HEK293 (cell line): Measurements from ENCODE around the gene IFNA7.

ENCODE experiments used
- CTCF ChIA-PET: fragments of 350-600 bp; formaldehyde crosslinking; extraction: SDS; loops from one replicate; lab custom pipeline; 2021; ENCODE audit warnings: antibody characterized with exemption; lab: Yijun Ruan, JAX
- POLR2A ChIA-PET: fragments of 300-600 bp; formaldehyde crosslinking; extraction: SDS; loops from one replicate; lab custom pipeline; 2020; ENCODE audit warnings: antibody characterized with exemption, inconsistent platforms; lab: Yijun Ruan, JAX
- H3K27ac ChIP-seq: fragments of 200-500 bp; sonication (Bioruptor generic); 2 replicates; pipeline ENCODE4 v1.5.1; 2014; ENCODE audit warnings: low read depth, low read length, control low read depth, inconsistent platforms; ENCODE audit errors: extremely low read depth
- H3K36me3 ChIP-seq, 2 experiments: fragments of 200-500 bp in 1 of 2; sonication (Bioruptor generic) in 1 of 2; 1 replicate in 1 of 2; 2 replicates in 1 of 2; pipeline ENCODE4 v1.5.1; 2014 to 2017; ENCODE audit warnings: inconsistent platforms in 2 of 2, low read length in 2 of 2; ENCODE audit not compliant: control insufficient read depth in 2 of 2, insufficient read depth in 1 of 2
- H3K4me1 ChIP-seq: fragments of 200-500 bp; sonication (Bioruptor generic); 2 replicates; pipeline ENCODE4 v1.5.1; 2014; ENCODE audit warnings: mild to moderate bottlenecking, low read length, inconsistent platforms; ENCODE audit not compliant: control insufficient read depth, insufficient read depth
- H3K4me3 ChIP-seq: 2 replicates; pipeline ENCODE4 v1.5.1; 2011; ENCODE audit warnings: low read depth, mild to moderate bottlenecking, control low read depth, low read length, moderate library complexity
- H3K9me3 ChIP-seq: fragments of 200-500 bp; sonication (Bioruptor generic); 2 replicates; pipeline ENCODE4 v1.5.1; 2014; ENCODE audit warnings: low read depth, low read length, inconsistent platforms; ENCODE audit not compliant: control insufficient read depth, insufficient read depth
- FEZF1 ChIP-seq: fragments of 450-650 bp; formaldehyde crosslinking; IDR thresholded peaks from 2 replicates; pipeline ENCODE4 v1.5.1; 2016; ENCODE audit warnings: missing biosample characterization, missing genetic modification characterization
- HOXC10 ChIP-seq: sonication (generic); formaldehyde crosslinking; IDR thresholded peaks from 2 replicates; pipeline ENCODE4 v1.8.1; 2023; ENCODE audit warnings: mild to moderate bottlenecking, missing genetic modification reagents
- MYNN ChIP-seq: fragments of 450-650 bp; formaldehyde crosslinking; IDR thresholded peaks from 2 replicates; pipeline ENCODE4 v1.5.1; 2016; ENCODE audit warnings: missing biosample characterization, missing genetic modification characterization, borderline replicate concordance
- MZF1 ChIP-seq: fragments of 450-650 bp; formaldehyde crosslinking; IDR thresholded peaks from 2 replicates; pipeline ENCODE4 v1.5.1; 2017; ENCODE audit warnings: missing biosample characterization, missing genetic modification characterization, borderline replicate concordance
- SP2 ChIP-seq: fragments of 450-650 bp; formaldehyde crosslinking; IDR thresholded peaks from 2 replicates; pipeline ENCODE4 v1.5.1; 2016; ENCODE audit warnings: missing biosample characterization, missing genetic modification characterization
- ZBTB7A ChIP-seq: fragments of 450-650 bp; formaldehyde crosslinking; IDR thresholded peaks from 2 replicates; pipeline ENCODE4 v1.5.1; 2016; ENCODE audit warnings: low read depth, missing biosample characterization, missing genetic modification characterization
- ZNF184 ChIP-seq: fragments of 450-650 bp; IDR thresholded peaks from 2 replicates; pipeline ENCODE4 v1.5.1; 2018; ENCODE audit warnings: missing biosample characterization, mild to moderate bottlenecking, missing genetic modification characterization
- ZNF223 ChIP-seq: fragments of 450-650 bp; formaldehyde crosslinking; IDR thresholded peaks from 2 replicates; pipeline ENCODE4 v1.5.1; 2016; ENCODE audit warnings: missing biosample characterization, missing genetic modification characterization
- ZNF292 ChIP-seq: fragments of 450-650 bp; formaldehyde crosslinking; IDR thresholded peaks from 2 replicates; pipeline ENCODE4 v1.5.1; 2016; ENCODE audit warnings: low read depth, missing biosample characterization, missing genetic modification characterization, borderline replicate concordance
- ZNF501 ChIP-seq: fragments of 450-650 bp; formaldehyde crosslinking; IDR thresholded peaks from 2 replicates; pipeline ENCODE4 v1.5.1; 2016; ENCODE audit warnings: missing biosample characterization, missing genetic modification characterization
- ZNF521 ChIP-seq: fragments of 450-650 bp; formaldehyde crosslinking; IDR thresholded peaks from 2 replicates; pipeline ENCODE4 v1.5.1; 2017; ENCODE audit warnings: missing biosample characterization, mild to moderate bottlenecking, missing genetic modification characterization
- ZNF544 ChIP-seq: fragments of 450-650 bp; formaldehyde crosslinking; IDR thresholded peaks from 2 replicates; pipeline ENCODE4 v1.5.0; 2017; ENCODE audit warnings: missing biosample characterization, missing genetic modification characterization
- ZNF558 ChIP-seq: fragments of 450-650 bp; formaldehyde crosslinking; IDR thresholded peaks from 2 replicates; pipeline ENCODE4 v1.5.1; 2016; ENCODE audit warnings: missing biosample characterization, missing genetic modification characterization
- ZNF561 ChIP-seq: fragments of 450-650 bp; IDR thresholded peaks from 2 replicates; pipeline ENCODE4 v1.5.1; 2018; ENCODE audit warnings: missing biosample characterization, missing genetic modification characterization, borderline replicate concordance
- ZNF571 ChIP-seq: fragments of 450-650 bp; formaldehyde crosslinking; IDR thresholded peaks from 2 replicates; pipeline ENCODE4 v1.5.0; 2017; ENCODE audit warnings: missing biosample characterization, missing genetic modification characterization
- ZNF791 ChIP-seq: fragments of 450-650 bp; formaldehyde crosslinking; IDR thresholded peaks from 2 replicates; pipeline ENCODE4 v1.5.1; 2016; ENCODE audit warnings: missing biosample characterization, missing genetic modification characterization
- ZSCAN23 ChIP-seq: fragments of 450-650 bp; formaldehyde crosslinking; IDR thresholded peaks from 2 replicates; pipeline ENCODE4 v1.5.1; 2016; ENCODE audit warnings: missing biosample characterization, missing genetic modification characterization
- TF ChIP-seq, protein P1 (sequence below): fragments of 450-650 bp; formaldehyde crosslinking; IDR thresholded peaks from 2 replicates; pipeline ENCODE4 v1.5.1; 2016; ENCODE audit warnings: missing biosample characterization, missing genetic modification characterization
- TF ChIP-seq, protein P2 (sequence below): fragments of 450-650 bp; formaldehyde crosslinking; IDR thresholded peaks from 2 replicates; pipeline ENCODE4 v1.5.0; 2017; ENCODE audit warnings: missing biosample characterization, missing genetic modification characterization, borderline replicate concordance
- TF ChIP-seq, protein P3 (sequence below): fragments of 450-650 bp; formaldehyde crosslinking; IDR thresholded peaks from 2 replicates; pipeline ENCODE4 v1.5.1; 2017; ENCODE audit warnings: missing biosample characterization, missing genetic modification characterization

Gene IFNA7

DNA sequence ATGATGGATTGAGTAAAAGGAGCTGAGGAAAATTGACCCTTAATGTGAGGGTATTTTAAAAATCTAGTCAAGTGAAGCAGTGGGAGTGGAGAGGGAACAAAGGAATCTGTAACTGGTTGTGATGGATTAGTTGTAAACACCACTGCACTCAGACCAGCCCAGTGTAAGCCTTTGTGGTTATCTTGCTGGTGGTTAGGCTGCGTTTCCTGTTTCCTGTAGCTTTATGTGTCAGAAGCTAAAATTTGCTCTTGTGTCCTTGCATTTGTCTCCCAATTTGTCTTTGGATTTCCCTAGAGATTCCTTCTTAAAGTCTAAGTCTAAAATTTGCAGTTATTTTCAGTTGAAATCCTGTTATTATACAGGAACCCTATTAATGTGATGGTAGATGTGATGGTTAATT lies 41.8 kb downstream of the IFNA7 start:
- TF ChIP-seq ZNF184 (no peak), HOXC10 (CRISPR knock-in tag) (no peak), ZBTB7A (tag by site-specific recombination) (no peak), ZNF544 (no peak), MYNN (no peak), ZNF521 (tag by site-specific recombination) (no peak), ZNF292 (tag by site-specific recombination) (no peak), ZNF501 (tag by site-specific recombination) (no peak), ZNF571 (tag by site-specific recombination) (no peak), ZNF791 (tag by site-specific recombination) (no peak), MZF1 (no peak), SP2 (no peak), ZNF558 (tag by site-specific recombination) (no peak)
- TF ChIP-seq, protein P1, sequence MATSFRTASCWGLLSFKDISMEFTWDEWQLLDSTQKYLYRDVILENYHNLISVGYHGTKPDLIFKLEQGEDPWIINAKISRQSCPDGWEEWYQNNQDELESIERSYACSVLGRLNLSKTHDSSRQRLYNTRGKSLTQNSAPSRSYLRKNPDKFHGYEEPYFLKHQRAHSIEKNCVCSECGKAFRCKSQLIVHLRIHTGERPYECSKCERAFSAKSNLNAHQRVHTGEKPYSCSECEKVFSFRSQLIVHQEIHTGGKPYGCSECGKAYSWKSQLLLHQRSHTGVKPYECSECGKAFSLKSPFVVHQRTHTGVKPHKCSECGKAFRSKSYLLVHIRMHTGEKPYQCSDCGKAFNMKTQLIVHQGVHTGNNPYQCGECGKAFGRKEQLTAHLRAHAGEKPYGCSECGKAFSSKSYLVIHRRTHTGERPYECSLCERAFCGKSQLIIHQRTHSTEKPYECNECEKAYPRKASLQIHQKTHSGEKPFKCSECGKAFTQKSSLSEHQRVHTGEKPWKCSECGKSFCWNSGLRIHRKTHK: no peak
- TF ChIP-seq, protein P2, sequence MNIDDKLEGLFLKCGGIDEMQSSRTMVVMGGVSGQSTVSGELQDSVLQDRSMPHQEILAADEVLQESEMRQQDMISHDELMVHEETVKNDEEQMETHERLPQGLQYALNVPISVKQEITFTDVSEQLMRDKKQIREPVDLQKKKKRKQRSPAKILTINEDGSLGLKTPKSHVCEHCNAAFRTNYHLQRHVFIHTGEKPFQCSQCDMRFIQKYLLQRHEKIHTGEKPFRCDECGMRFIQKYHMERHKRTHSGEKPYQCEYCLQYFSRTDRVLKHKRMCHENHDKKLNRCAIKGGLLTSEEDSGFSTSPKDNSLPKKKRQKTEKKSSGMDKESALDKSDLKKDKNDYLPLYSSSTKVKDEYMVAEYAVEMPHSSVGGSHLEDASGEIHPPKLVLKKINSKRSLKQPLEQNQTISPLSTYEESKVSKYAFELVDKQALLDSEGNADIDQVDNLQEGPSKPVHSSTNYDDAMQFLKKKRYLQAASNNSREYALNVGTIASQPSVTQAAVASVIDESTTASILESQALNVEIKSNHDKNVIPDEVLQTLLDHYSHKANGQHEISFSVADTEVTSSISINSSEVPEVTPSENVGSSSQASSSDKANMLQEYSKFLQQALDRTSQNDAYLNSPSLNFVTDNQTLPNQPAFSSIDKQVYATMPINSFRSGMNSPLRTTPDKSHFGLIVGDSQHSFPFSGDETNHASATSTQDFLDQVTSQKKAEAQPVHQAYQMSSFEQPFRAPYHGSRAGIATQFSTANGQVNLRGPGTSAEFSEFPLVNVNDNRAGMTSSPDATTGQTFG (tag by site-specific recombination): no peak
- TF ChIP-seq, protein P3, sequence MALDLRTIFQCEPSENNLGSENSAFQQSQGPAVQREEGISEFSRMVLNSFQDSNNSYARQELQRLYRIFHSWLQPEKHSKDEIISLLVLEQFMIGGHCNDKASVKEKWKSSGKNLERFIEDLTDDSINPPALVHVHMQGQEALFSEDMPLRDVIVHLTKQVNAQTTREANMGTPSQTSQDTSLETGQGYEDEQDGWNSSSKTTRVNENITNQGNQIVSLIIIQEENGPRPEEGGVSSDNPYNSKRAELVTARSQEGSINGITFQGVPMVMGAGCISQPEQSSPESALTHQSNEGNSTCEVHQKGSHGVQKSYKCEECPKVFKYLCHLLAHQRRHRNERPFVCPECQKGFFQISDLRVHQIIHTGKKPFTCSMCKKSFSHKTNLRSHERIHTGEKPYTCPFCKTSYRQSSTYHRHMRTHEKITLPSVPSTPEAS (tag by site-specific recombination): no peak
- TF ChIP-seq, all 188 proteins: peak for 0
- CTCF ChIA-PET: interaction anchor here (0.6 to 3.1 kb wide), 4 partner anchors 23 to 1372 kb away, joined by 3 to 20 read pairs (median 4); partner anchors contain the start of gene SLC24A2
- no peaks in the 10 kb centered on the region for H3K4me1 ChIP-seq

DNA sequence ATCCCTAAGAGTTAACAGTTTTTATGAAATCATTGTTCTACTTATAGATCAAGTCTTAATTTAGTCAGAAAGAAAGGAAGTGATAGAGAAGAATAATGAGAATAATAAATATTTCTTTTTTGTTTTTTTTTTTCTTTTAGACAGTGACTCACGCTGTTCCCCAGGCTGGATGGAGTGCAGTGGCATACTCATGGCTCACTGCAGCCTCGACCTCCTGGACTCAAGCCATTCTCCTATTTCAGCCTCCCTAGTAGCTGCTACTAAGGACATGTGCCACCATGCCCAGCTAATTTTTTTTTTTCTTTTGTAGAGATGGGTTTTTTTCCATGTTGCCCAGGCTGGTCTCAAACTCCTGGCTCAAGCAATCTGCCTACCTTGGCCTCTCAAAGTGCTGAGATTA lies 46.5 kb downstream of the IFNA7 start:
- TF ChIP-seq ZNF561 (tag by site-specific recombination): no peak
- no peak for TF ChIP-seq ZNF223 (tag by site-specific recombination)
- no peak for TF ChIP-seq ZSCAN23 (tag by site-specific recombination)
- no peak for TF ChIP-seq FEZF1 (tag by site-specific recombination)
- Histone ChIP-seq H3K27ac (no peak overlapping the region), H3K4me3 (no peak overlapping the region), H3K4me1 (no peaks in the 10 kb centered on the region), H3K36me3 (no peaks in the 10 kb centered on the region), H3K9me3 (no peaks in the 10 kb centered on the region)
- CTCF ChIA-PET: no interaction called here
- POLR2A ChIA-PET: no interaction called here

More for the DNA sequence above, 41.8 kb downstream of the IFNA7 start:
- Histone ChIP-seq H3K36me3 (no peaks in the 10 kb centered on the region), H3K4me3 (no peak overlapping the region), H3K27ac (no peak overlapping the region), H3K9me3 (no peaks in the 10 kb centered on the region)
- POLR2A ChIA-PET: no interaction called here
